CD4-positive, alpha-beta T cell (primary cell): Measurements from ENCODE around the gene CYP26A1. TPM values are rescaled to one million over a fixed set of nuclear protein-coding genes. Genes with fewer than 3 reads are reported as not detected.

Experiments
- ATAC-seq: fragments of 200-7000 bp; cut with Tn5 transposase; one replicate; pipeline ENCODE4 v1.10.0; 2022; ENCODE audit warnings: mild to moderate bottlenecking; ENCODE audit not compliant: poor library complexity
- CTCF ChIA-PET: fragments of 350-600 bp; sonication (Branson Sonifier 250); formaldehyde crosslinking; loops from one replicate; lab custom pipeline; 2021; ENCODE audit warnings: antibody characterized with exemption, inconsistent platforms; lab: Charles Lee
- POLR2A ChIA-PET: fragments of 350-600 bp; sonication (Branson Sonifier 250); formaldehyde crosslinking; loops from one replicate; lab custom pipeline; 2021; ENCODE audit warnings: antibody characterized with exemption, inconsistent platforms; lab: Charles Lee
- DNase-seq, 14 experiments: peaks; one replicate each; pipeline ENCODE4 v3.0.0-alpha.2; 2013 to 2020; ENCODE audit warnings: mixed read lengths in 2 of 14
- H3K27ac ChIP-seq, 2 donors: one replicate each; pipeline versions ENCODE4 v1.5.1 to v1.7.0; 2013; ENCODE audit warnings: low read length in 2 of 2, low read depth in 1 of 2, mild to moderate bottlenecking in 1 of 2
- H3K27me3 ChIP-seq, 2 experiments: 1 replicate in 1 of 2; 2 replicates in 1 of 2; pipeline versions ENCODE4 v1.6.1 to v1.7.0; 2013; ENCODE audit warnings: low read length in 2 of 2, control low read depth in 1 of 2, mild to moderate bottlenecking in 1 of 2, moderate library complexity in 1 of 2; ENCODE audit not compliant: insufficient read depth in 2 of 2, control insufficient read depth in 1 of 2
- H3K36me3 ChIP-seq: one replicate; pipeline ENCODE4 v1.6.1; 2013; ENCODE audit warnings: low read length, control low read depth; ENCODE audit not compliant: insufficient read depth
- H3K4me1 ChIP-seq: one replicate; pipeline ENCODE4 v1.6.1; 2013; ENCODE audit warnings: low read length, control low read depth; ENCODE audit not compliant: insufficient read depth
- H3K4me3 ChIP-seq: one replicate; pipeline ENCODE4 v1.5.1; 2013; ENCODE audit warnings: mild to moderate bottlenecking, low read length, moderate library complexity
- H3K9me3 ChIP-seq, 2 experiments: 1 replicate in 1 of 2; 2 replicates in 1 of 2; pipeline versions ENCODE4 v1.6.1 to v1.7.0; 2013; ENCODE audit warnings: low read length in 2 of 2, mild to moderate bottlenecking in 2 of 2, control low read depth in 1 of 2, moderate library complexity in 1 of 2; ENCODE audit not compliant: control insufficient read depth in 1 of 2, insufficient read depth in 1 of 2
- H3K27ac Mint-ChIP-seq: one replicate; pipeline ENCODE4 v1.8.0; 2020; ENCODE audit warnings: mixed read lengths
- H3K27me3 Mint-ChIP-seq: one replicate; pipeline ENCODE4 v1.8.0; 2021; ENCODE audit warnings: mixed read lengths
- H3K36me3 Mint-ChIP-seq: one replicate; pipeline ENCODE4 v1.8.0; 2021; ENCODE audit warnings: low read depth, mixed read lengths
- H3K4me1 Mint-ChIP-seq: one replicate; pipeline ENCODE4 v1.8.0; 2021; ENCODE audit warnings: low read depth, mixed read lengths
- H3K4me3 Mint-ChIP-seq: one replicate; pipeline ENCODE4 v1.8.0; 2020; ENCODE audit warnings: mild to moderate bottlenecking, mixed read lengths
- H3K9me3 Mint-ChIP-seq: one replicate; pipeline ENCODE4 v1.8.0; 2020; ENCODE audit warnings: mixed read lengths
- intact Hi-C, 2 experiments: fragments of 100-400 bp; cut with DNase I in 1 of 2; cut with micrococcal nuclease in 1 of 2; formaldehyde crosslinking; loops; one replicate each; pipeline versions ENCODE4 v1.15.1 to v1.9.0; 2023 to 2025; cut with DNase I, micrococcal nuclease
- total RNA-seq, 174 experiments: library from RNA in 2 of 174; stranded (reverse) in 2 of 174; gene quantifications; one replicate each; pipeline ENCODE4 v1.2.3 and lab custom pipeline; 2021 to 2026
- TF ChIP-seq, protein P1 (sequence below): fragments of 200-600 bp; IDR thresholded peaks from one replicate; pipeline ENCODE4 v1.8.0; 2022; ENCODE audit warnings: antibody characterized with exemption, mild to moderate bottlenecking

Gene CYP26A1
- total RNA-seq, 2 experiments from 2014 or later, result not detected

DNA sequence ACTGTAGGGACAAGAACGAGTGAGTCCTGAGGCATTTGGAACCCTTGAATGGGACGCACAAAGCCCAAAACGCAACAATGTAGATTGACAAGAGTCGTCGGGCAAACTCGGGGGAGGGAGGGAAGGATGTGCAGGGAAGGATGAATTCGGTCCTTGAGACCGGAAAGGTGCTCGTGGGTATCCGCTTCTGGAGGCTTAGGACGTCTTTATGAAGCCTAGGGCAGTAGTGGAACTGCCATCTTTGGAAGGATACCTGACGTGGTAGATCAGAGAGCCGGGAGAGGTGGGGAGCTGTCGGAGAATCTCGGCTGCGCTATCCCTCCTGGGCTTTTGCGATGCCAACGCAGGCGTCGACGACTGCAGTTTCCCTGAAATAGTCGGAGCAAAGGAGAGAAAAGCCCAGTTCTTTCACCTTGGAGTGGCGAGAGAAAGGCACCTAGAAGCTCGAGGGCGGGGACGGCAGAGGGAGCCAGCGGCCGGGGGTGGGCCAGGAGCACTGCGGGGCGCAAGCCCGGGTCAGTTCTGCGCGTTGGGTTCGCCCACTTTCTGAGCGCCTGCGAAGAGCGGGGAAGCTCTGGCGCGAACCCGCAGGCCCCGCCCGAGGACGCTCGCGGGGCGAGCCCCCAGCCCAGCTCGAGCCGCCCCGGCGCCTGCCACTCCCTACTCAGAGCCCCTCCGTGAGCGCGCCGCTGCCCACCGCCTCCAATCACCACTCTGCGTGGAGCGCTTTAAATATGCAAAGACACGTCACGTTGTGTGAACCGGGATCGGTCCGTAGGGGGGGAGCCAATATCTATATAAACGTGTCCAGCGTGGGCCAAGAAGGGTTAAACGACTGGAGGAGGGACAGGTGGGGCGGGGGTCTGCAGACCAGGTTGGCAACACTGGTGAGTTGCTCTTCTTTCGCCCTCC, 13.5 kb upstream of the CYP26A1 start, which contains the start of gene CYP26C1:
TSS of gene CYP26C1 (plus strand) at position 824 of the 912 bp plus-strand sequence. CDS start 466 bp downstream, outside the sequence.
- TF ChIP-seq, protein P1, sequence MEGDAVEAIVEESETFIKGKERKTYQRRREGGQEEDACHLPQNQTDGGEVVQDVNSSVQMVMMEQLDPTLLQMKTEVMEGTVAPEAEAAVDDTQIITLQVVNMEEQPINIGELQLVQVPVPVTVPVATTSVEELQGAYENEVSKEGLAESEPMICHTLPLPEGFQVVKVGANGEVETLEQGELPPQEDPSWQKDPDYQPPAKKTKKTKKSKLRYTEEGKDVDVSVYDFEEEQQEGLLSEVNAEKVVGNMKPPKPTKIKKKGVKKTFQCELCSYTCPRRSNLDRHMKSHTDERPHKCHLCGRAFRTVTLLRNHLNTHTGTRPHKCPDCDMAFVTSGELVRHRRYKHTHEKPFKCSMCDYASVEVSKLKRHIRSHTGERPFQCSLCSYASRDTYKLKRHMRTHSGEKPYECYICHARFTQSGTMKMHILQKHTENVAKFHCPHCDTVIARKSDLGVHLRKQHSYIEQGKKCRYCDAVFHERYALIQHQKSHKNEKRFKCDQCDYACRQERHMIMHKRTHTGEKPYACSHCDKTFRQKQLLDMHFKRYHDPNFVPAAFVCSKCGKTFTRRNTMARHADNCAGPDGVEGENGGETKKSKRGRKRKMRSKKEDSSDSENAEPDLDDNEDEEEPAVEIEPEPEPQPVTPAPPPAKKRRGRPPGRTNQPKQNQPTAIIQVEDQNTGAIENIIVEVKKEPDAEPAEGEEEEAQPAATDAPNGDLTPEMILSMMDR, result no peak
- Mint-ChIP-seq H3K27ac (no peak within 1 kb of the TSS), H3K27me3 (peaks cover 39% of the 10 kb centered on the region), H3K9me3 (no peaks in the 10 kb centered on the region), H3K36me3 (peaks cover 34% of the 10 kb centered on the region), H3K4me3 (peak within 1 kb of the TSS; percentile 34), H3K4me1 (peaks cover 25% of the 10 kb centered on the region)
- intact Hi-C loops, result no loop called here
- H3K9me3 ChIP-seq, result peaks cover 0 to 6% of the 10 kb centered on the region in 2 experiments
- H3K4me3 ChIP-seq, result no peak within 1 kb of the TSS
- CTCF ChIA-PET, result no interaction called here
- H3K4me1 ChIP-seq, result peaks cover 23% of the 10 kb centered on the region
- ATAC-seq (no peak), DNase-seq (no peak)
- POLR2A ChIA-PET, result no interaction called here
- no peak within 1 kb of the TSS for H3K27ac ChIP-seq
- peaks cover 3% of the 10 kb centered on the region for H3K36me3 ChIP-seq
- peaks cover 13 to 21% of the 10 kb centered on the region in 2 experiments for H3K27me3 ChIP-seq

DNA sequence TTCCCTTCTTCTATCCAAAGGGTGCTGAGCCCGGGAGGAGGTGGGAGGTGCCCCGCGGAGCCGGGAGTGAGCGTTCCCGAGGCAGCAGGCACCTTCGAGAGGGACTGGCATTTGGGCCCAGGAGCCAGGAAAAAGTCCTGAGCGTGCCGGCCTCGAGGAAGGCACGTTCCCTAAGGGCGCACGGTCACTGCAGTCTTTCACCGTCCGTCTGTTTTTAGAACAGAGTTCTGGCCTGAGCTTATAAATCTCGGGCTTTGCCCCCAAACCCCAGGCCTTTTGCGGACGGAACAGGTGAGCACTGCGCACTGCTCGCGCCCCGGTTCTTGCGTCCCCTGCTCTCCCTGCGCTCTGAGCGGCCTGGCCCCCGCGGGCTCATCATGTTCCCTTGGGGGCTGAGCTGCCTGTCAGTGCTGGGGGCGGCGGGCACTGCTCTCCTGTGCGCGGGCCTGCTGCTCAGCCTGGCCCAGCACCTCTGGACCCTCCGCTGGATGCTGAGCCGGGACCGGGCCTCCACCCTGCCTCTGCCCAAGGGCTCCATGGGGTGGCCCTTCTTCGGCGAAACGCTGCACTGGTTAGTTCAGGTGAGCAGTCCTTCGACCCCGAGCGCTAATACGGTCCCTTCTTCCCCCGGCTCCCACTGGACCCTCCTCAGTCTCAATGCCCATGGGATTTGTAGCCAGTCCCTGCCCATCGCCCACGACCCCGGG, 12.7 kb upstream of the CYP26A1 start:
- Histone ChIP-seq H3K9me3 (peaks cover 0 to 6% of the 10 kb centered on the region in 2 experiments), H3K4me3 (no peak overlapping the region), H3K4me1 (peaks cover 23% of the 10 kb centered on the region), H3K27ac (no peak overlapping the region), H3K27me3 (peaks cover 13 to 28% of the 10 kb centered on the region in 2 experiments), H3K36me3 (peaks cover 3% of the 10 kb centered on the region)
- intact Hi-C loops, result no loop called here
- ChIA-PET POLR2A (no interaction called here), CTCF (no interaction called here)
- TF ChIP-seq, protein P1, result no peak
- Mint-ChIP-seq H3K4me3 (no peak overlapping the region), H3K27ac (no peak overlapping the region), H3K4me1 (peaks cover 29% of the 10 kb centered on the region), H3K36me3 (peaks cover 28% of the 10 kb centered on the region), H3K27me3 (peaks cover 41% of the 10 kb centered on the region), H3K9me3 (no peaks in the 10 kb centered on the region)
- DNase-seq, result no peak
- ATAC-seq, result no peak

DNA sequence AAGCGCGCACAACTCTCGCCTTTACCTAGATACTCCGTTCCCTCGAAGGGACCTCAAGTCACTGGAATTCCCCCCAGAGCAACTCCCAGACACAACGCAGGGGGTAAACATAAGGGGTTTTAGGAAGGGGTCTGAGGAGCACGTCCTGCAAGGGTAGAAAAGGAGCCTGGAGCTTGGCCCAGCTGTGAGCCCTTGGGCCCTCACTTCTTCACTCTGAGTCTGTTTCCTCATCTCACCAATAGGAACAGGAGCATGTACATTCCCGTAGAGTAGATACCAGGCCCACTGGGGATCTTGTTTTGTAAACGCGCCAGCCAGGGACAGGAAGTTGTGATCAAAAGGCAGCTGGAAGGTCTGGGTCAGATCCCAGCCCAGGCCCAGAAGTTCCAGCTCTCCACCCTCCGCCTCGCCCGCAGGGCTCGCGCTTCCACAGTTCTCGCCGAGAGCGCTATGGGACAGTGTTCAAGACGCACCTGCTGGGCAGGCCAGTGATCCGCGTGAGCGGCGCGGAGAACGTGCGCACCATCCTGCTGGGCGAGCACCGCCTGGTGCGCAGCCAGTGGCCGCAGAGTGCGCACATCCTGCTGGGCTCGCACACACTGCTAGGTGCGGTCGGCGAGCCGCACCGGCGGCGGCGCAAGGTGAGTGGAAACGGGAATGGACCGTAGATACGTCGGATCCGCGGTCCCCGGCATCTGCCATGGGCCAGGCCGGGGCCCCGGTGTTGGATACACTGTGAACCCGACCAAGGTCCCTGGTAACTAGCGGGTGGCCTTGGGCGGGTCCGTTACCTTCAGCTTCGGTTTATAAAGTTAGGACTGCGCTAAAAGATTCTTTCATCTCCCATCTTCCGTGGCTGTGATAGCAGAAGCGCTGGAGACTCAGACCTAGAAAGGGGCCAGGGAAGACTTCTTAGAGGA, 11.8 kb upstream of the CYP26A1 start:
- Histone ChIP-seq H3K4me1 (peaks cover 23% of the 10 kb centered on the region), H3K36me3 (peaks cover 3% of the 10 kb centered on the region), H3K4me3 (peak overlapping the region; percentile 14), H3K9me3 (peaks cover 0 to 6% of the 10 kb centered on the region in 2 experiments), H3K27me3 (peaks cover 17 to 36% of the 10 kb centered on the region in 2 experiments), H3K27ac (no peak overlapping the region)
- Mint-ChIP-seq H3K36me3 (peaks cover 22% of the 10 kb centered on the region), H3K27me3 (peaks cover 48% of the 10 kb centered on the region), H3K9me3 (no peaks in the 10 kb centered on the region), H3K4me1 (peaks cover 33% of the 10 kb centered on the region), H3K27ac (no peak overlapping the region), H3K4me3 (peak overlapping the region; percentile 54)
- ATAC-seq (no peak), DNase-seq (peak in 1 of 14 experiments; percentile 27)
- TF ChIP-seq, protein P1, result no peak
- ChIA-PET POLR2A (no interaction called here), CTCF (no interaction called here)
- intact Hi-C loops, result no loop called here
